GM19240 (cell line): ENCODE measurements around the gene MYLK2.

Source experiments
- DNase-seq: peaks from one replicate; pipeline ENCODE4 v3.0.0; 2011; ENCODE audit warnings: low spot score; ENCODE audit not compliant: insufficient read length

MYLK2 gene

DNA sequence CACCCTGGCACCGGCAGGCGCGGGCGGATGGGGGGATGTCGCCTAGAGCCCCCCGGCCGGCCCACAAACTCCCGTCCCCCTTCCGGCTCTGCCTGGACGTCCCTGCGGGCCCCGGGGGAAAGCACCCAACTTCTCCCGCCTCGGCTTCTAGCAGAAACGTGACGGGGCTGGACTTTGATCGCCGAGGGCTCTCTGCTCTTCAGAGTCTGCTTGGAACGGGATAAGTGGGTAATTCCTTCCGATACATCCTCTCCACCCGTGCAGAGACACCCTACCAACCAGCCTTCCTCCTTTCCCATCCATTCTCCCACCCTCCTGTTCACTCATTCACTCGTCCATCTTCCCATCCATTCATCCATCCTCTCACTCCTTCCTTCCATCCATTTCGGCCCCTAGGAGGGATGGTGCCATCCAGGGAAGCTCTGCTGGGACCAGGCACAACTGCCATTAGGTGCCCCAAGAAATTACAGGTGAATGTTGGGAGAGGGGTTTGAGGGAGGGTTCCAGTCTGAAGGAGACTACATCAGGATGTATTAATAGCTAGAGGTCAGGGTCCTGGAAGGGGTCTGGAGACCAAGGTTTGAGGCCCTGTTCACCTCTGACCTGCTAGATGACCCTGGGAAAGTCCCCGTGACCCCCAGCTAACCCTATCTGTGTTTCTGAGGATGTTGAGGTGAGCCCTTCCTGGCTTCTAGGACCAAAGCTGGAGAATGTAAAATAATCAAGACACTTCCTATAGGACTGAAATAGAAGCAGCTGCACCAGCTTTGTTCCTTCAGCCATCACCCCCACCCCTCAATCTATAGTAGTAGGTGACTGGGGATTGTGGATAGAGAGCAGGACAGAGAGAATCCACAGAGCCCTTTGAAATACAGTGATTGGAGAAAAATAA, 51.8 kb downstream of the MYLK2 start:
- DNase-seq: no peak

DNA sequence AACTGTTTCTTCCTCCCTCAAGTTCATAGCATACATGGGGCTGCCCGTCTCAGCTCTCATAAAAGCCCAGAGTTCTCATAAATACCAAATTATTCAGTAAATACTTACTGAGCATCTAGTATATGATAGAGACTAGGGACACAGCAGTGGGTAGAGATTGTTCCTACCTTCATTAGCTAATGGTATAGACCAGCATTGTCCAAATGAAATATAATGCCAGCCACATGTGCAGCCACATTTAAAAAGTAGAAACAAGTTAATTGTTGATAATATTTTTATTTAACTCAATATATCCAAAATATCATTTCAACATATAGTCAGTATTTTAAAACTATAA, 52.4 kb downstream of the MYLK2 start:
- no peak for DNase-seq

DNA sequence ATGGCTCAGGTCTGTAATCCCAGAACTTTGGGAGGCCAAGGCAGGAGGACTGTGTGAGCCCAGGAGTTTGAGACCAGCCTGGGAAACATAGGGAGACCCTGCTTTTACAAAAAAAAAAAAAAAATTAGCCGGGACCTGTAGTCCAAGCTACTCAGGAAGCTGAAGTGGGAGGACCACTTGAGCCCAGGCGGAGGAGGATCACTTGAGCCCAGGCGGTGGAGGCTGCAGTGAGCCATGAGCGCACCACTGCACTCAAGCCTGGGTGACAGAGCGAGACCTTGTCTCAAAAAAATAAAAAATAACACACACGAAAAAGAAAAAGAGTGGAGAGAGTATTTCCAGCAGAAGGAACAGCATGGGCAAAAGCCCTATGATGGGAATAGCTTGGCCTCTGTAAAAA, 53.2 kb downstream of the MYLK2 start:
- DNase-seq: no peak

DNA sequence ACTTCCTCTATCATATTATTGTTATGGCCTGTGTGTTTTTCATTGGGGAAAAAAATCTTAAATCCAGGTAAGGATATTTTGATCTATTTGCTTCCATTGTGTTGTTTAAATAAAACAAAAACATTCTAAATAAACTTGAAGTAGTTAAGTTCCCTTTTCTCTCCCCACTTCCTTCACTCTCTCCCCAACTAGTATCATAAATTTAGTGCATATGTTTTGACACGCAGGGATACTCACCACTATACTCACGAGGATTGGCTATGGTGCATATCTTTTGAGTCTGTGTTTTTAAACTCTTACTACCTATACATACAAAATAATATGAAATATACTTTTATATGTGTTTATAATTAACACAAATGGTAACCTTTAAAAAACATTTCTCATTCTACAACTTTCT, 56.5 kb downstream of the MYLK2 start:
- no peak for DNase-seq

DNA sequence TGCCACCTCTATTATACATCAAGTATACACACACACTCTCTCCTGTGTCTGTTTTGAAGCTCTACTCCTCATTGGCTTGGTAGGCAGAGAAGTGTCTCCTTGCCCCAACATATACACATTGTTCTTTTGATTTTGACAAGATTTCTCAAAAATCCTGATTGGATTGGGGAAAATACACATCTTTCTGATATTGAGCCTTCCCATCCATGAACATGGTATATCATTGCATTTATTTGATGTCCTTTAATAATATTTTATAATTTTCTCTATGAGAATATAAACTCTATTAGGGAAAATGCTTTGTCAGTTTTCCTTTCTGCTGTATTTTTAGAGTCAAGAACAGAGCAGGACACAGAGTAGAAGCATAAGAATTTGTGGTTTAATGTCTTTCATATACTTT, 58.5 kb downstream of the MYLK2 start:
- no peak for DNase-seq

DNA sequence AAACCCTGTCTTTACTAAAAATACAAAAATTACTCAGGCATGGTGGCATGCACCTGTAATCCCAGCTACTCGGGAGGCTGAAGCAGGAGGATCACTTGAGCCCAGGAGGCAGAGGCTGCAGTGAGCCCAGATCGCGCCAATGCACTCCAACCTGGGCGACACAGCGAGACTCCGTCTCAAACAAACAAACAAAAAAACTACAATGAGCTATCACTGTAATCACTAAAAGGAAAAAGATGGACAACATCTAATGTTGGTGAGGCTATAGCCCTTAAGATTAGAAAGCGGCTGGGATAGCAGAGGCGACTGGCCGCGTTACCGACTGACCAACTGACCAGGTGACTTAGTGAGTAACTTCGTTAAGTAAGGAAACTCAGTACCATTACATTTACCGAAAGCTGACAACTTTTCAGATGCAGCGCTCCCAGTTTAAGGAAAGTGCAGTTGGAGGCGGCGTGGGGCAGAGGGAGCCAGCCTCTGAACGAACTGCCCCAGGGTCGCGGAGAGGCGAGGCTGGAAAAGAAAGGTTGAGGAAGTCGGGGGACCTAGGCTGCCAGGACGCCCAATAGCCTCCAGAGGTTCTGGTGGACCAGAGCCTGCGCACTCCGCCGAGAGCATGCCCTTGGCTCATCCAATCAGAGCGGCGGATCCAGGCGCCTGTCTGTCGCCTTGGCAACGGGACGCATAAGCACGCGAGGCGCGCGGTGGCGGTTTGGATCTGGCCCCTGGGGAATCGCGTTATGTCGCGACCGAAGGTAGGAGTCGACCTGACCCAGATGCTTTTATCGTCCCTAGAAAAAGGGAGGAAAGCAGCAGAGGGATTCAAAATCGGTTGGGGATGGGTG, 60.2 kb downstream of the MYLK2 start:
- peak; percentile 89 for DNase-seq

DNA sequence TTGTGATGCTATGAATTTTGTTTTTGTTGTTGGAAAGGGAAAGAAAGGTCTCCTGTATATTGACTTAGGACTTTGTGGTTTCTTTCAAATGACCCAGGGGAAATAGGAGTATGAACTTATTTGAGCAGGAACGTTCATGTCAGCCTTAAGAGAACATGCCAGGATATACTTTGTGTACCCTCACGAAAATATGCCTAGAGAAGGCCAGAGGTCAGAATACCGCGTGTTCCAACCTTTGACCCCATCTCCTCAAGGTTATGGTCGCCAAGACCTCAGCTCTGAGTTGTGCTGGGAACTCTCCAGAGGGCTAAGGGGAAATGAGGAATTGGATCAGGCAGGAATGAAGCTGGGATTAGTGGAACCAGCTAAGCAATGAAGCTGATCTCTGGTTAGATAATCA, 62.8 kb downstream of the MYLK2 start:
- no peak for DNase-seq

DNA sequence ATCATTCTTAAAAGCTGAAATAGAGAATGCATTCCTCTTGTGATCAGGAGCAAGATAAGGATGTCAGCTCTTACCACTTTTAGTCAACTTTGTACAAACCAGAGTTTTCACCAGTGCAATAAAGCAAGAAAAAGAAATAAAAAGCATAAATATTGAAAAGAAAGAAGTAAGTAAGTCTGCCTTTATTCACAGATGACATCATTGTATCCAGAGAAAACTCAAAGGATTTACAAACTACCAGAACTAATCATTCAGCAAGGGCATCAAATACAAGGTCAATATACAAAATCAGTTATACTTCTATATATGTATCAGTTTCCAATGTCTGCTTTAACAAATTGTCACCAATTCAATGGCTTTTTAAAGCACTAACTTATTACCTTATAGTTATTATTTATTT, 64.7 kb downstream of the MYLK2 start:
- DNase-seq: no peak
